WTC11 (cell line): Measurements from ENCODE around the gene IGFBP5. TPM values are rescaled to one million over a fixed set of nuclear protein-coding genes. Genes with fewer than 3 reads are reported as not detected.

ENCODE experiments used
- ATAC-seq: fragments of 200-7000 bp; cut with Tn5 transposase; 2 replicates; pipeline ENCODE4 v1.10.0; 2021; ENCODE audit warnings: mild to moderate bottlenecking, moderate library complexity
- CTCF ChIA-PET: fragments of 300-600 bp; sonication (Branson Sonifier 250); formaldehyde crosslinking; loops from one replicate; lab custom pipeline; 2021; ENCODE audit warnings: antibody characterized with exemption; lab: Charles Lee
- POLR2A ChIA-PET: fragments of 350-600 bp; sonication (Branson Sonifier 250); formaldehyde crosslinking; loops from one replicate; lab custom pipeline; 2021; ENCODE audit warnings: antibody characterized with exemption; lab: Charles Lee
- DNase-seq: peaks from one replicate; pipeline ENCODE4 v3.0.0; 2021; ENCODE audit warnings: low spot score
- H3K27ac Mint-ChIP-seq: 2 replicates; pipeline ENCODE4 v1.8.0; 2021; ENCODE audit warnings: mixed read lengths
- H3K27me3 Mint-ChIP-seq: 2 replicates; pipeline ENCODE4 v1.8.0; 2021; ENCODE audit warnings: low read depth, mild to moderate bottlenecking, moderate library complexity, mixed read lengths
- H3K36me3 Mint-ChIP-seq: 2 replicates; pipeline ENCODE4 v1.8.0; 2021; ENCODE audit warnings: mixed read lengths
- H3K4me1 Mint-ChIP-seq: 2 replicates; pipeline ENCODE4 v1.8.0; 2022; ENCODE audit warnings: mixed read lengths
- H3K4me3 Mint-ChIP-seq: 2 replicates; pipeline ENCODE4 v1.8.0; 2021; ENCODE audit warnings: mild to moderate bottlenecking, moderate library complexity, mixed read lengths
- H3K9me3 Mint-ChIP-seq: 2 replicates; pipeline ENCODE4 v1.8.0; 2021; ENCODE audit warnings: mixed read lengths
- CREB1 ChIP-seq: sonication (generic); formaldehyde crosslinking; IDR thresholded peaks from 2 replicates; pipeline ENCODE4 v1.8.0; 2023; ENCODE audit warnings: mild to moderate bottlenecking, missing genetic modification reagents
- CREM ChIP-seq: sonication (generic); formaldehyde crosslinking; IDR thresholded peaks from 2 replicates; pipeline ENCODE4 v1.8.1; 2022; ENCODE audit warnings: mild to moderate bottlenecking, missing genetic modification reagents, moderate library complexity
- CTCF ChIP-seq: fragments of 200-600 bp; IDR thresholded peaks from 2 replicates; pipeline ENCODE4 v1.8.0; 2022; ENCODE audit warnings: antibody characterized with exemption
- ERG ChIP-seq: fragments of 250-450 bp; sonication (Bioruptor Pico); IDR thresholded peaks from 2 replicates; pipeline ENCODE4 v1.8.0; 2021; ENCODE audit warnings: mild to moderate bottlenecking
- ESRRA ChIP-seq: sonication (generic); formaldehyde crosslinking; IDR thresholded peaks from 2 replicates; pipeline ENCODE4 v1.8.1; 2022; ENCODE audit warnings: mild to moderate bottlenecking, missing genetic modification reagents, borderline replicate concordance
- GABPB1 ChIP-seq: sonication (generic); formaldehyde crosslinking; IDR thresholded peaks from 2 replicates; pipeline ENCODE4 v1.8.1; 2023; ENCODE audit warnings: mild to moderate bottlenecking, missing genetic modification reagents
- HMGA2 ChIP-seq: fragments of 250-450 bp; sonication (Bioruptor Pico); IDR thresholded peaks from 2 replicates; pipeline ENCODE4 v1.4.0; 2021; ENCODE audit warnings: mild to moderate bottlenecking, moderate library complexity
- MAX ChIP-seq: sonication (generic); formaldehyde crosslinking; IDR thresholded peaks from 2 replicates; pipeline ENCODE4 v1.8.0; 2022; ENCODE audit warnings: mild to moderate bottlenecking, missing genetic modification reagents
- MYBL2 ChIP-seq: sonication (generic); formaldehyde crosslinking; IDR thresholded peaks from 2 replicates; pipeline ENCODE4 v1.8.1; 2023; ENCODE audit warnings: mild to moderate bottlenecking, moderate library complexity, missing genetic modification reagents
- NR1H2 ChIP-seq: sonication (generic); formaldehyde crosslinking; IDR thresholded peaks from 2 replicates; pipeline ENCODE4 v1.9.0; 2021; ENCODE audit warnings: mild to moderate bottlenecking, moderate library complexity, missing genetic modification reagents
- SMAD4 ChIP-seq: sonication (generic); formaldehyde crosslinking; IDR thresholded peaks from 2 replicates; pipeline ENCODE4 v1.8.0; 2022; ENCODE audit warnings: mild to moderate bottlenecking, missing genetic modification reagents
- TCF7 ChIP-seq: sonication (generic); formaldehyde crosslinking; IDR thresholded peaks from 2 replicates; pipeline ENCODE4 v1.8.0; 2022; ENCODE audit warnings: mild to moderate bottlenecking, low read depth, missing genetic modification reagents, moderate library complexity
- TEAD1 ChIP-seq: sonication (generic); formaldehyde crosslinking; IDR thresholded peaks from 2 replicates; pipeline ENCODE4 v1.8.0; 2022; ENCODE audit warnings: mild to moderate bottlenecking, missing genetic modification reagents
- ZBTB21 ChIP-seq: sonication (generic); formaldehyde crosslinking; IDR thresholded peaks from 2 replicates; pipeline ENCODE4 v1.8.1; 2023; ENCODE audit warnings: mild to moderate bottlenecking, missing genetic modification reagents, borderline replicate concordance
- ZBTB43 ChIP-seq: sonication (generic); formaldehyde crosslinking; IDR thresholded peaks from 2 replicates; pipeline ENCODE4 v1.8.1; 2023; ENCODE audit warnings: mild to moderate bottlenecking, missing genetic modification reagents
- ZMAT4 ChIP-seq: fragments of 250-450 bp; sonication (Bioruptor Pico); IDR thresholded peaks from 2 replicates; pipeline ENCODE4 v1.9.0; 2021; ENCODE audit warnings: mild to moderate bottlenecking
- ZSCAN18 ChIP-seq: fragments of 250-450 bp; sonication (Bioruptor Pico); IDR thresholded peaks from 2 replicates; pipeline ENCODE4 v2.1.2; 2022; ENCODE audit warnings: mild to moderate bottlenecking, moderate library complexity
- total RNA-seq: library from RNA; stranded (reverse); gene quantifications from 3 replicates; pipeline ENCODE4 v1.2.3, GENCODE V29; 2021

IGFBP5 gene
- total RNA-seq, 1 experiment from 2014 or later, result 5.3 TPM

GRCh38 chr2:216681683-216682082, 13.7 kb downstream of the IGFBP5 start:
- Mint-ChIP-seq H3K4me1 (peaks cover 42% of the 10 kb centered on the region), H3K27me3 (no peaks in the 10 kb centered on the region), H3K4me3 (no peak overlapping the region), H3K36me3 (no peaks in the 10 kb centered on the region), H3K27ac (no peak overlapping the region), H3K9me3 (no peaks in the 10 kb centered on the region)
- ChIA-PET POLR2A (no interaction called here), CTCF (interaction anchor here (0.6 to 2.6 kb wide), 4 partner anchors 12 to 557 kb away, joined by 3 to 23 read pairs (median 5); no protein-coding TSS in a partner anchor)
- TF ChIP-seq GABPB1 (CRISPR knock-in tag), result no peak
- no peak for TF ChIP-seq MYBL2 (CRISPR knock-in tag)
- no peak for TF ChIP-seq SMAD4
- no peak for TF ChIP-seq CREB1 (CRISPR knock-in tag)
- TF ChIP-seq ESRRA (CRISPR knock-in tag), result no peak
- no peak for TF ChIP-seq ERG (CRISPR knock-in tag)
- TF ChIP-seq ZBTB21 (CRISPR knock-in tag), result no peak
- no peak for TF ChIP-seq NR1H2
- TF ChIP-seq ZMAT4 (CRISPR knock-in tag), result no peak
- TF ChIP-seq TEAD1 (CRISPR knock-in tag), result no peak
- no peak for TF ChIP-seq MAX (CRISPR knock-in tag)
- no peak for TF ChIP-seq CTCF
- TF ChIP-seq TCF7, result no peak
- TF ChIP-seq ZSCAN18, result no peak
- ATAC-seq, result no peak
- DNase-seq, result no peak

- no peak for TF ChIP-seq ZMAT4 (CRISPR knock-in tag)
- no peak for TF ChIP-seq ZBTB21 (CRISPR knock-in tag)
- TF ChIP-seq ZBTB43 (CRISPR knock-in tag), result no peak
- no peak for TF ChIP-seq CREM (CRISPR knock-in tag)
- TF ChIP-seq HMGA2 (CRISPR knock-in tag), result no peak
- Mint-ChIP-seq H3K4me1 (peaks cover 42% of the 10 kb centered on the region), H3K27me3 (no peaks in the 10 kb centered on the region; the same call in 1 of the 2 replicates), H3K27ac (no peak overlapping the region), H3K9me3 (no peaks in the 10 kb centered on the region), H3K4me3 (no peak overlapping the region), H3K36me3 (no peaks in the 10 kb centered on the region)
- ATAC-seq (no peak), DNase-seq (no peak)
- ChIA-PET POLR2A (no interaction called here), CTCF (interaction anchor here (1.5 to 2.6 kb wide), 2 partner anchors 13 to 15 kb away, joined by 4 to 23 read pairs; no protein-coding TSS in a partner anchor)
These were observed 14.3 kb downstream of the IGFBP5 start for GRCh38 chr2:216680951-216681629.
